Right lobe of liver (tissue), 6 donors: ENCODE data around the gene GPR17. TPM values are rescaled to one million over a fixed set of nuclear protein-coding genes. Genes with fewer than 3 reads are reported as not detected.

Experiments used
- ATAC-seq, 4 donors: fragments of 200-7000 bp; cut with Tn5 transposase; one replicate each; pipeline ENCODE4 v1.9.1; 2020; ENCODE audit warnings: mild to moderate bottlenecking in 4 of 4, moderate library complexity in 4 of 4
- DNase-seq, 3 donors: peaks; one replicate each; pipeline ENCODE4 v3.0.0-alpha.2; 2020
- H3K27ac ChIP-seq, 3 donors: fragments of 200-600 bp; one replicate each; pipeline ENCODE4 v1.8.0; 2022
- H3K27me3 ChIP-seq, 2 donors: fragments of 200-600 bp; one replicate each; pipeline ENCODE4 v1.8.0; 2022
- H3K36me3 ChIP-seq, 4 donors: fragments of 200-600 bp; sonication (generic) in 1 of 4; one replicate each; pipeline versions ENCODE4 v1.5.1 to v1.8.0; 2017 to 2022; ENCODE audit warnings: control low read depth in 1 of 4
- H3K4me1 ChIP-seq, 4 donors: fragments of 200-600 bp; sonication (generic) in 1 of 4; one replicate each; pipeline versions ENCODE4 v1.5.1 to v1.8.0; 2017 to 2022; ENCODE audit warnings: control low read depth in 1 of 4
- H3K4me3 ChIP-seq, 3 donors: fragments of 200-600 bp; one replicate each; pipeline ENCODE4 v1.8.0; 2022
- H3K9me3 ChIP-seq, 4 donors: fragments of 200-600 bp; sonication (generic) in 1 of 4; one replicate each; pipeline versions ENCODE4 v1.5.1 to v1.8.0; 2017 to 2022; ENCODE audit warnings: control low read depth in 1 of 4
- POLR2A ChIP-seq: fragments of 450-650 bp; IDR thresholded peaks from one replicate; pipeline ENCODE4 v1.6.1; 2017; ENCODE audit warnings: antibody characterized with exemption, mild to moderate bottlenecking
- whole genome bisulfite sequencing: methylation state at CpG from one replicate; pipeline ENCODE4 v1.1.6; 2018; ENCODE audit warnings: low coverage, low lambda C conversion rate; ENCODE audit not compliant: insufficient coverage; ENCODE audit errors: missing lambda C conversion rate; 5-methylcytosine and 5-hydroxymethylcytosine counted together
- intact Hi-C, 2 donors: fragments of 100-400 bp; cut with DNase I; formaldehyde crosslinking; loops; one replicate each; pipeline versions ENCODE4 v1.11.2 to v1.14.1; 2022
- total RNA-seq, 6 experiments: library from RNA; depleted of rRNA in 2 of 6; stranded (reverse); fragments of >200 nt in 2 of 6; fragmentation: NEBNext Ultra II Directional in 3 of 6; extraction: Animal tissue kit (Norgen Biotek cat#: 25700) in 3 of 6; gene quantifications; one replicate each; pipeline versions ENCODE4 v1.1.0 to v1.2.4, GENCODE V29; 2016 to 2023
- TF ChIP-seq, protein P1 (sequence below), 4 donors: fragments of 200-600 bp in 3 of 4; fragments of 450-650 bp in 1 of 4; IDR thresholded peaks; one replicate each; pipeline versions ENCODE4 v1.5.1 to v1.8.0; 2016 to 2022; ENCODE audit warnings: antibody characterized with exemption in 4 of 4, mild to moderate bottlenecking in 2 of 4
- donor health status: DM: no; HTN: yes; CAD: no.
- donor health status: DM: no; HTN: no; CAD: no.
- donor health status: DM: no; HTN: no; CAD: no.
- donor health status: DM: no; HTN: yes; CAD: no.
- donor health status: DM: no; HTN: yes; CAD: no.

Gene GPR17
- total RNA-seq, 6 experiments from 2014 or later: not detected

DNA sequence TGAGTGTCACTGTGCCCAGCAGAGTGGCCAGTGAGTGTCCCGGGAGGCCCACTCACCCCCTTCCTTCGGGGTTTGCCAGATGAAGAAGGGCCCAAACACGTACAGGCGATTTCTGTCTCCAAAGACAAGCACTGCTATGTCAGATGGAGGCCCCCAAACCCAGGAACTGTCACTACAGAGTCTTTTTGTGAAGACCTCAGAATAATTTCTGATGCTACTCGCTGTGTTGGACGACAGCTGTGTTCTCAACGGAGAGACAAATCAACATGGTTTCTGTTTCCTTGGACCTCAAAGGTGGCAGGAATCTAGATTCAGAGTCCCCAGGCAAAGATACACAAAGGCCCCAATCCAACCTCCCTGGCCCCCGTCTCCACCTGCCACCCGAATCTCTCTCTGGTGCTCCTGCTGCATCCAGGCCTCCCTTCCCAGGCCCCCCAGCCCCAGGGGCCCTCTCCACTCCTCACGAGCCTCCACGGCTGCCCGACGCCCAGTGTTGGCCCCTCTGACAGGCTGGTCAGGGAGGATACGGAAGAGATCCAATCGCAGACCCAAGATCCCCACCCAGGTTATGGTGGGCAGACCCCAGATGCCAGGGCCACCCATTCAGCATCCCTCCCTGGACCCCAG, 2.4 kb upstream of the GPR17 start:
- H3K4me1 ChIP-seq: peaks cover 0 to 12% (median 4%) of the 10 kb centered on the region in 4 donors
- no peaks in the 10 kb centered on the region for H3K9me3 ChIP-seq
- no peaks in the 10 kb centered on the region for H3K27me3 ChIP-seq
- 100% methylated on average over 2 of the region's 15 CpGs for WGBS
- H3K27ac ChIP-seq: no peak overlapping the region
- TF ChIP-seq POLR2A: no peak
- TF ChIP-seq, protein P1, sequence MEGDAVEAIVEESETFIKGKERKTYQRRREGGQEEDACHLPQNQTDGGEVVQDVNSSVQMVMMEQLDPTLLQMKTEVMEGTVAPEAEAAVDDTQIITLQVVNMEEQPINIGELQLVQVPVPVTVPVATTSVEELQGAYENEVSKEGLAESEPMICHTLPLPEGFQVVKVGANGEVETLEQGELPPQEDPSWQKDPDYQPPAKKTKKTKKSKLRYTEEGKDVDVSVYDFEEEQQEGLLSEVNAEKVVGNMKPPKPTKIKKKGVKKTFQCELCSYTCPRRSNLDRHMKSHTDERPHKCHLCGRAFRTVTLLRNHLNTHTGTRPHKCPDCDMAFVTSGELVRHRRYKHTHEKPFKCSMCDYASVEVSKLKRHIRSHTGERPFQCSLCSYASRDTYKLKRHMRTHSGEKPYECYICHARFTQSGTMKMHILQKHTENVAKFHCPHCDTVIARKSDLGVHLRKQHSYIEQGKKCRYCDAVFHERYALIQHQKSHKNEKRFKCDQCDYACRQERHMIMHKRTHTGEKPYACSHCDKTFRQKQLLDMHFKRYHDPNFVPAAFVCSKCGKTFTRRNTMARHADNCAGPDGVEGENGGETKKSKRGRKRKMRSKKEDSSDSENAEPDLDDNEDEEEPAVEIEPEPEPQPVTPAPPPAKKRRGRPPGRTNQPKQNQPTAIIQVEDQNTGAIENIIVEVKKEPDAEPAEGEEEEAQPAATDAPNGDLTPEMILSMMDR (IDR thresholded peaks at IDR 0.05): no peak
- intact Hi-C loops: no loop called here
- ATAC-seq (no peak), DNase-seq (no peak)
- no peak overlapping the region for H3K4me3 ChIP-seq
- H3K36me3 ChIP-seq: no peaks in the 10 kb centered on the region

DNA sequence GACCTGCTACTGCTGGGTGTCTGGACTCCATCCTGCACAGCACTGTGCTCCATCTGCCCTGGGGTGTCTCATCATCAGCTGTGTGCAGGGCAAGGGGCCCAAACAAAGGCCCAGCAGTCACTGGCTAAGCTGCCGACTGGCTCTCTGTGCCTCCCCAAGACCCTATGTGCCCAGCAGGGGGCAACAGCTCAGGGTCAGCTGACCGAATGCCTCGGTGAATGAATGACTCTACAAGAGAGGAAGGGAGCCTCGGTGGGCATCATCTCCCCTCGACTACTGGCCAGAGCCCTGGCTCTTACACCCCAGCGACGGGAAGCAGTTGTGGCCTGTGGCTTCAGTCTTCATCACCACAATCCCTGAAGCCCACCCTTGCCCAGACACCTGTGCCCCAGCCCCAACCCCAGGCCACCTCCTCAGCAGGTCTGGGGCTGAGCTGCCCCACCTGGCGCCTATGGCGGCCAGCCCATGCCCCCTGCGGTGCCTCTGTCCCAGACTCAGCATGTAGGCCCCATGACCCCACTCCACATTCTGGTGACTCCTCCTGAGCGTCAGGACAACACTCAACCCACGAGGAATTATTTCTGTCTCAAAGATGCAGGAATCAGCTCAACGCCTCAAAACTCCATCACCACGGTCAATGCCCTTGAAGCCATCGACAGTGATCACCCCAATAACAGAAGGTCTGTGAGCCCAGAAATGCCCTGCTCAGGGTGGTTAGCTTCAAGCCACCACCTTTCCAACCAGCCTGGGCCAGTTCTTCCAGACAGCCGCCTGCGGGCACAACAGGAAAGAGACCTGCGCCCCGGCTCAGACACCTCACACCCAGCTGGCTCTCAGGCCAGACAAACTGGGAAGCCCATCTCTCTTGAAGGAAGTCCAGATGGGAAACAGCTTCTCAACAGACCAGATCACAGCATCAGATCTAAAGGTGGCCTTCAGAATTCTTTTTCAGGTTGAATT, 1.6 kb upstream of the GPR17 start:
- intact Hi-C loops: no loop called here
- H3K27me3 ChIP-seq: no peaks in the 10 kb centered on the region
- H3K36me3 ChIP-seq: no peaks in the 10 kb centered on the region
- H3K4me3 ChIP-seq: no peak overlapping the region
- ATAC-seq (no peak), DNase-seq (no peak)
- H3K4me1 ChIP-seq: peaks cover 0 to 13% (median 6%) of the 10 kb centered on the region in 4 donors
- TF ChIP-seq, protein P1 (IDR thresholded peaks at IDR 0.05): peak in 1 of 4 donors; percentile 7
- TF ChIP-seq POLR2A: no peak
- no peaks in the 10 kb centered on the region for H3K9me3 ChIP-seq
- no peak overlapping the region for H3K27ac ChIP-seq
- WGBS: no CpG with 5 or more reads among the region's 19 CpGs

DNA sequence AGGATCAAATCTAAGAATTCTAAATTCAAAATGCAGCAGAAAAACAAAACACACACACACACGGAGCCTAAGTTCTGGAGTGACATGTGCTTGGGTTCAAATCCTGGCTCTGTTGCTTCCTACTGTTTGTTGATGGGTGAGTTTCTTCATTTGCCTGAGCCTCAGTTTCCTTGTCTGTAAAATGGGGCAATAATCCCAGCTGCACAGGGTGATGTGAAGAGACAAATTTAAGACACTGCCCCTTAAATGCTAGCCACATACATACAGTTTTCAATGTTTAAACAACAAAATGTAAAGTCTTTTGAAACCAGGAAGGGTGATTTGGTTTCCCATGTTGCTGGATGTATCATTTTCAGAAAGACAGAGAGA, 943 bp upstream of the GPR17 start:
- H3K36me3 ChIP-seq: no peaks in the 10 kb centered on the region
- no peaks in the 10 kb centered on the region for H3K27me3 ChIP-seq
- whole genome bisulfite sequencing: 73% methylated on average over 1 of the region's 1 CpG
- H3K9me3 ChIP-seq: no peaks in the 10 kb centered on the region
- H3K4me1 ChIP-seq: peaks cover 0 to 19% (median 6%) of the 10 kb centered on the region in 4 donors
- ATAC-seq: no peak
- DNase-seq: no peak
- H3K27ac ChIP-seq: no peak overlapping the region
- intact Hi-C loops: no loop called here
- TF ChIP-seq POLR2A: no peak
- TF ChIP-seq, protein P1 (IDR thresholded peaks at IDR 0.05): no peak
- no peak overlapping the region for H3K4me3 ChIP-seq

DNA sequence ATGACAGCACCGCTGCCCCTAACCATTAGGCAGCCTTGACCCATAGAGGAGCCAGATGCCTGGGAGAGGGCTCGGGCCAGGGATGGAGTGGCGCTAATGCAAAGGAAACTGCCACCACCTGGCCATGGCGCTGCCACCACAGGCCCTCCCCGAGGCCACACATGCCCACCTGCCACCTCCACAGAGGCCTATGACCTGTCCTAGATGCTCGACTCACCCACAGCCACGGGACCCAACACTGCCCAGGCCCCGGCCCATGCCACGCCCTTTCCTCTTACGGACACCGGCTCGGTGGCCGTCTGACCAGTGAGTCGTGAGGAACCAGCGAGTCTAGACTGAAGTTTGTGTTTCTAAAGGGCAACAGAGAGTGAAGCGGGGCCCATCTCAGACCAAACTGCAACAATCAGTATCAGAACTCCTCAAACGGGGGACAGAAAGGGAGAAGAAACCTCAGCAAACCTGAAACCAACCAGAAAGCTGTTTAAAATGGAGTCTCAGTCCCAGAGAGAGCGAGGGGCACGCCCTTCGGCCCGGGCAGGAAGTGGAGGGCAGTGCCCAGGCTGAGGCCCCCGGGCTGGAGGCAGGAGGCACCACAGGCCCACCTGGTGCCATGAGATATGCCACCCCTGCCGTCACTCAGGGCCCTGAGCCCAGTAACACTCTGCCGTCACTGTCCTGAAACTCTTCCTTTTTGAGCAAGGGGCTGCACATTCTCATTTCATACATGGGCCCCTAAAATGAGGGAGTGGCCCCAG, 711 bp downstream of the GPR17 start:
- intact Hi-C loops: no loop called here
- Histone ChIP-seq H3K27me3 (no peaks in the 10 kb centered on the region), H3K27ac (no peak overlapping the region), H3K4me1 (peaks cover 0 to 10% (median 2%) of the 10 kb centered on the region in 4 donors), H3K36me3 (no peaks in the 10 kb centered on the region), H3K4me3 (no peak overlapping the region), H3K9me3 (no peaks in the 10 kb centered on the region)
- TF ChIP-seq, protein P1 (IDR thresholded peaks at IDR 0.05): no peak
- TF ChIP-seq POLR2A: no peak
- ATAC-seq: no peak
- 59% methylated on average over 4 of the region's 24 CpGs for WGBS
- peak in 1 of 3 donors; percentile 46 for DNase-seq
